ENCODE measurements around the gene FBXO41. TPM values are rescaled to one million over a fixed set of nuclear protein-coding genes. Genes with fewer than 3 reads are reported as not detected.
"Not testable (repeated sequence)": the region's sequence is repeated elsewhere in the genome, so short reads cannot be mapped to it uniquely, and the experiment has no call there.

Gene FBXO41
- total and polyA plus RNA-seq, 4 donors: 0.25 to 4.7 (median 2.2) TPM

- WGBS, 2 donors: 80 to 86% methylated on average over 4 of the region's 4 CpGs
- Histone ChIP-seq H3K4me3 (ENCODE audit: low read length in 2 of 2) (no peak overlapping the region), H3K9me3 (ENCODE audit: control insufficient read depth, low read length) (no peaks in the 10 kb centered on the region), H3K27me3 (ENCODE audit: control insufficient read depth in 1 of 2, insufficient read depth in 2 of 2, low read length in 1 of 2) (peaks cover 0 to 1% of the 10 kb centered on the region in 2 donors), H3K4me1 (ENCODE audit: control insufficient read depth in 1 of 2, insufficient read depth in 2 of 2, low read length in 2 of 2) (no peaks in the 10 kb centered on the region), H3K27ac (ENCODE audit: low read depth in 1 of 2, low read length in 2 of 2) (no peak overlapping the region), H3K36me3 (ENCODE audit: control insufficient read depth in 1 of 2, insufficient read depth in 2 of 2, low read length in 1 of 2) (no peaks in the 10 kb centered on the region)
- DNase-seq (no peak), ATAC-seq (ENCODE audit: low FRiP score) (no peak)
- intact Hi-C loops (cut with DNase I): no loop called here
These were observed 19.5 kb downstream of the FBXO41 start for GRCh38 chr2:73264783-73265182.

- H3K4me3 ChIP-seq (ENCODE audit: low read length in 2 of 2): no peak overlapping the region
- DNase-seq (no peak), ATAC-seq (ENCODE audit: low FRiP score) (no peak)
- H3K27ac ChIP-seq (ENCODE audit: low read depth in 1 of 2, low read length in 2 of 2): no peak overlapping the region
- no peaks in the 10 kb centered on the region for H3K9me3 ChIP-seq (ENCODE audit: control insufficient read depth, low read length)
- no peaks in the 10 kb centered on the region for H3K4me1 ChIP-seq (ENCODE audit: control insufficient read depth in 1 of 2, insufficient read depth in 2 of 2, low read length in 2 of 2)
- 88 to 89% methylated on average over 15 of the region's 15 CpGs for WGBS, 2 donors
- H3K27me3 ChIP-seq (ENCODE audit: control insufficient read depth in 1 of 2, insufficient read depth in 2 of 2, low read length in 1 of 2): peaks cover 0 to under 1% of the 10 kb centered on the region in 2 donors
- intact Hi-C loops (cut with DNase I): no loop called here
- no peaks in the 10 kb centered on the region for H3K36me3 ChIP-seq (ENCODE audit: control insufficient read depth in 1 of 2, insufficient read depth in 2 of 2, low read length in 1 of 2)
These were observed 20.0 kb downstream of the FBXO41 start for GRCh38 chr2:73264332-73264606.

GRCh38 chr2:73263540-73264331, 20.5 kb downstream of the FBXO41 start:
- Histone ChIP-seq H3K27me3 (ENCODE audit: control insufficient read depth in 1 of 2, insufficient read depth in 2 of 2, low read length in 1 of 2) (no peaks in the 10 kb centered on the region), H3K36me3 (ENCODE audit: control insufficient read depth in 1 of 2, insufficient read depth in 2 of 2, low read length in 1 of 2) (no peaks in the 10 kb centered on the region), H3K4me1 (ENCODE audit: control insufficient read depth in 1 of 2, insufficient read depth in 2 of 2, low read length in 2 of 2) (no peaks in the 10 kb centered on the region), H3K27ac (ENCODE audit: low read depth in 1 of 2, low read length in 2 of 2) (no peak overlapping the region), H3K9me3 (ENCODE audit: control insufficient read depth, low read length) (no peaks in the 10 kb centered on the region), H3K4me3 (ENCODE audit: low read length in 2 of 2) (no peak overlapping the region)
- WGBS, 2 donors: 92 to 93% methylated on average over 16 of the region's 16 CpGs
- ATAC-seq (ENCODE audit: low FRiP score) (no peak), DNase-seq (no peak)
- intact Hi-C loops (cut with DNase I): no loop called here

- H3K27ac ChIP-seq (ENCODE audit: low read depth in 1 of 2, low read length in 2 of 2); H3K36me3 ChIP-seq (ENCODE audit: control insufficient read depth in 1 of 2, insufficient read depth in 2 of 2, low read length in 1 of 2); ATAC-seq (ENCODE audit: low FRiP score); H3K4me1 ChIP-seq (ENCODE audit: control insufficient read depth in 1 of 2, insufficient read depth in 2 of 2, low read length in 2 of 2); DNase-seq; H3K9me3 ChIP-seq (ENCODE audit: control insufficient read depth, low read length); H3K4me3 ChIP-seq (ENCODE audit: low read length in 2 of 2); intact Hi-C loops (cut with DNase I); H3K27me3 ChIP-seq (ENCODE audit: control insufficient read depth in 1 of 2, insufficient read depth in 2 of 2, low read length in 1 of 2): not testable (repeated sequence)
- WGBS, 2 donors: 91 to 94% methylated on average over 18 of the region's 18 CpGs
These were observed 21.4 kb downstream of the FBXO41 start for GRCh38 chr2:73262691-73263429.

GRCh38 chr2:73262108-73262651, 22.1 kb downstream of the FBXO41 start:
- ATAC-seq (ENCODE audit: low FRiP score): no peak
- 83 to 85% methylated on average over 4 of the region's 4 CpGs for WGBS, 2 donors
- DNase-seq: no peak
- Histone ChIP-seq H3K4me3 (ENCODE audit: low read length in 2 of 2) (no peak overlapping the region), H3K36me3 (ENCODE audit: control insufficient read depth in 1 of 2, insufficient read depth in 2 of 2, low read length in 1 of 2) (no peaks in the 10 kb centered on the region), H3K9me3 (ENCODE audit: control insufficient read depth, low read length) (no peaks in the 10 kb centered on the region), H3K27me3 (ENCODE audit: control insufficient read depth in 1 of 2, insufficient read depth in 2 of 2, low read length in 1 of 2) (no peaks in the 10 kb centered on the region), H3K4me1 (ENCODE audit: control insufficient read depth in 1 of 2, insufficient read depth in 2 of 2, low read length in 2 of 2) (no peaks in the 10 kb centered on the region), H3K27ac (ENCODE audit: low read depth in 1 of 2, low read length in 2 of 2) (no peak overlapping the region)
- intact Hi-C loops (cut with DNase I): no loop called here

GRCh38 chr2:73260338-73260984, 23.8 kb downstream of the FBXO41 start:
- H3K27ac ChIP-seq (ENCODE audit: low read depth in 1 of 2, low read length in 2 of 2): no peak overlapping the region
- no peaks in the 10 kb centered on the region for H3K27me3 ChIP-seq (ENCODE audit: control insufficient read depth in 1 of 2, insufficient read depth in 2 of 2, low read length in 1 of 2)
- intact Hi-C loops (cut with DNase I): no loop called here
- no peak overlapping the region for H3K4me3 ChIP-seq (ENCODE audit: low read length in 2 of 2)
- no peaks in the 10 kb centered on the region for H3K36me3 ChIP-seq (ENCODE audit: control insufficient read depth in 1 of 2, insufficient read depth in 2 of 2, low read length in 1 of 2)
- no peaks in the 10 kb centered on the region for H3K4me1 ChIP-seq (ENCODE audit: control insufficient read depth in 1 of 2, insufficient read depth in 2 of 2, low read length in 2 of 2)
- DNase-seq: no peak
- WGBS, 2 donors: 13 to 18% methylated on average over 17 of the region's 17 CpGs
- H3K9me3 ChIP-seq (ENCODE audit: control insufficient read depth, low read length): no peaks in the 10 kb centered on the region
- ATAC-seq (ENCODE audit: low FRiP score): no peak

- no peak overlapping the region for H3K4me3 ChIP-seq (ENCODE audit: low read length in 2 of 2)
- no peak for ATAC-seq (ENCODE audit: low FRiP score)
- 80 to 93% methylated on average over 4 of the region's 4 CpGs for WGBS, 2 donors
These were observed 24.5 kb downstream of the FBXO41 start for GRCh38 chr2:73259704-73260337.

GRCh38 chr2:73259276-73259675, 25.0 kb downstream of the FBXO41 start:
- DNase-seq: no peak
- intact Hi-C loops (cut with DNase I): no loop called here

More at GRCh38 chr2:73259704-73260337, 24.5 kb downstream of the FBXO41 start:
- Histone ChIP-seq H3K27me3 (ENCODE audit: control insufficient read depth in 1 of 2, insufficient read depth in 2 of 2, low read length in 1 of 2) (no peaks in the 10 kb centered on the region), H3K9me3 (ENCODE audit: control insufficient read depth, low read length) (no peaks in the 10 kb centered on the region), H3K4me1 (ENCODE audit: control insufficient read depth in 1 of 2, insufficient read depth in 2 of 2, low read length in 2 of 2) (no peaks in the 10 kb centered on the region), H3K27ac (ENCODE audit: low read depth in 1 of 2, low read length in 2 of 2) (no peak overlapping the region), H3K36me3 (ENCODE audit: control insufficient read depth in 1 of 2, insufficient read depth in 2 of 2, low read length in 1 of 2) (no peaks in the 10 kb centered on the region)
- DNase-seq: no peak
- intact Hi-C loops (cut with DNase I): no loop called here

More at GRCh38 chr2:73259276-73259675, 25.0 kb downstream of the FBXO41 start:
- Histone ChIP-seq H3K27ac (ENCODE audit: low read depth in 1 of 2, low read length in 2 of 2) (no peak overlapping the region), H3K27me3 (ENCODE audit: control insufficient read depth in 1 of 2, insufficient read depth in 2 of 2, low read length in 1 of 2) (no peaks in the 10 kb centered on the region), H3K4me3 (ENCODE audit: low read length in 2 of 2) (no peak overlapping the region), H3K4me1 (ENCODE audit: control insufficient read depth in 1 of 2, insufficient read depth in 2 of 2, low read length in 2 of 2) (no peaks in the 10 kb centered on the region), H3K36me3 (ENCODE audit: control insufficient read depth in 1 of 2, insufficient read depth in 2 of 2, low read length in 1 of 2) (no peaks in the 10 kb centered on the region), H3K9me3 (ENCODE audit: control insufficient read depth, low read length) (no peaks in the 10 kb centered on the region)
- 90 to 91% methylated on average over 8 of the region's 8 CpGs for WGBS, 2 donors
- ATAC-seq (ENCODE audit: low FRiP score): no peak

Measured in aorta (tissue), 5 donors.